Astrocyte (in vitro differentiated cells and primary cell): ENCODE results near the gene IGSF21. TPM values are rescaled to one million over a fixed set of nuclear protein-coding genes. Genes with fewer than 3 reads are reported as not detected.
A peak's percentile ranks its signal among the peaks of the same experiment; 100 is the strongest.

Experiments
- DNase-seq: peaks from one replicate; pipeline ENCODE4 v3.0.0-alpha.2; 2010; ENCODE audit warnings: low read depth
- FAIRE-seq: peaks from 2 replicates; lab custom pipeline; 2011; peaks lifted over from hg19 to GRCh38; lab: Jason Lieb, UNC
- H2AFZ ChIP-seq: 2 replicates; pipeline ENCODE4 v1.6.0; 2012; ENCODE audit warnings: low read depth, low read length, inconsistent platforms
- H3K27ac ChIP-seq: 2 replicates; pipeline ENCODE4 v1.5.1; 2011; ENCODE audit warnings: low read depth, low read length, inconsistent platforms
- H3K27me3 ChIP-seq: 2 replicates; pipeline ENCODE4 v1.6.0; 2011; ENCODE audit warnings: low read length, inconsistent platforms; ENCODE audit not compliant: insufficient read depth
- H3K36me3 ChIP-seq: 2 replicates; pipeline ENCODE4 v1.5.1; 2011; ENCODE audit warnings: low read length, inconsistent platforms; ENCODE audit not compliant: insufficient read depth
- H3K4me1 ChIP-seq: 2 replicates; pipeline ENCODE4 v1.5.1; 2011; ENCODE audit warnings: low read length, inconsistent platforms; ENCODE audit not compliant: insufficient read depth
- H3K4me2 ChIP-seq: 2 replicates; pipeline ENCODE4 v1.6.0; 2012; ENCODE audit warnings: low read length, inconsistent platforms
- H3K4me3 ChIP-seq: 2 replicates; pipeline ENCODE4 v1.5.1; 2011; ENCODE audit warnings: low read depth, mild to moderate bottlenecking, low read length, inconsistent platforms; ENCODE audit not compliant: insufficient read depth
- H3K79me2 ChIP-seq: 2 replicates; pipeline ENCODE4 v1.6.0; 2012; ENCODE audit warnings: mild to moderate bottlenecking, low read length, inconsistent platforms; ENCODE audit not compliant: insufficient read depth
- H3K9ac ChIP-seq: 2 replicates; pipeline ENCODE4 v1.6.0; 2012; ENCODE audit warnings: mild to moderate bottlenecking, low read length, inconsistent platforms
- H3K9me3 ChIP-seq: 2 replicates; pipeline ENCODE4 v1.5.1; 2012; ENCODE audit warnings: low read depth, mild to moderate bottlenecking, low read length, inconsistent platforms; ENCODE audit not compliant: insufficient read depth
- H4K20me1 ChIP-seq: 2 replicates; pipeline ENCODE4 v1.6.0; 2012; ENCODE audit warnings: low read length, inconsistent platforms; ENCODE audit not compliant: insufficient read depth
- H3K27ac Mint-ChIP-seq: one replicate; pipeline ENCODE4 v1.8.0; 2021; ENCODE audit warnings: mild to moderate bottlenecking, mixed read lengths; ENCODE audit not compliant: unreplicated experiment
- H3K27me3 Mint-ChIP-seq: one replicate; pipeline ENCODE4 v1.8.0; 2021; ENCODE audit warnings: low read depth, mixed read lengths; ENCODE audit not compliant: unreplicated experiment
- H3K36me3 Mint-ChIP-seq: one replicate; pipeline ENCODE4 v1.8.0; 2021; ENCODE audit warnings: low read depth, mixed read lengths; ENCODE audit not compliant: unreplicated experiment
- H3K4me1 Mint-ChIP-seq: one replicate; pipeline ENCODE4 v1.8.0; 2021; ENCODE audit warnings: low read depth, mixed read lengths; ENCODE audit not compliant: unreplicated experiment
- H3K4me3 Mint-ChIP-seq: one replicate; pipeline ENCODE4 v1.8.0; 2021; ENCODE audit warnings: mild to moderate bottlenecking, moderate library complexity, mixed read lengths; ENCODE audit not compliant: unreplicated experiment
- H3K9me3 Mint-ChIP-seq: one replicate; pipeline ENCODE4 v1.8.0; 2021; ENCODE audit warnings: mild to moderate bottlenecking, mixed read lengths; ENCODE audit not compliant: unreplicated experiment
- EZH2 ChIP-seq: IDR thresholded peaks from 2 replicates; pipeline ENCODE4 v1.6.1; 2012; ENCODE audit warnings: mild to moderate bottlenecking, low read length, inconsistent platforms; ENCODE audit not compliant: insufficient read depth
- total RNA-seq: library from RNA; stranded (reverse); gene quantifications from 2 replicates; pipeline ENCODE4 v1.2.1, GENCODE V29; 2021
- TF ChIP-seq, protein P1 (sequence below): IDR thresholded peaks from 2 replicates; pipeline ENCODE4 v1.5.1; 2011; ENCODE audit warnings: low read depth, mild to moderate bottlenecking, inconsistent platforms, low read length, moderate library complexity; ENCODE audit not compliant: insufficient read depth

The IGSF21 gene
- total RNA-seq, 1 donor from 2014 or later, result not detected

DNA sequence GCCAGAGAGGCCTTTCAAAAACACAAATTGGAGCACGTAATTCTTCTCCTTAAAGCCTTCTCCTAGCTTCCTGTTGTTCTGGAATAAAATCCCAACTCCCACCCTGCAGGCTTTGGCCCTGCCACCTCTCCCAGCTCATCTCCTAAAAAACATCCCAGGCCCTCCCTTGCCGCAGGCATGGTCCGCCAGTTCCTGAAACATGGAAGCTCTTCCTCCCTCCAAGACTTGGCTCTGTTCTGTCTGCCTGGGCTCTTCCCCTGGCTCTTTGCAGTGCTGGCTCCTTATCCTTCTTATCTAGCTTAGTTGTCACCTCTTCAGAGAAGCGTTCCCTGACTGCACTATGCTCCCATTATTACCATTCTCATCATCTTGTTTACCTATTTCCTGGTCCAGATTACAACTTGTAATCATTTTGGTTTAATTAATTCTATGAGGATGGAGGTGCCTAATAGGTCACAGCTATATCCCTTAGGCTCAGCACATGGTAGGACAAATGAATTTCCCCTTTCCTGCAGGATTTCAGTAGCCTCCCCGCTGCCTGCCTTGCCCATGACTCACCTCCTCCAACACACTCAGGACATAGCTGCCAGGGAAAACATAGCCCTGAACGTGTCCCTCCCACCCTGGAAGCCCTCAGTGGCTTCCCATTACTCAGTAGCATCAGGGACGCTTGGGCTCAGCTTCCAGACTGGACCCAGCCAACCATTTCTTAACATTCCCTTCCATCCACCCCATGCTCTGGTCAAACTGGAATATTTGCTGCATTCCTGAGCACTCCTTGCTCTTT, 15.7 kb upstream of the IGSF21 start:
- H3K9ac ChIP-seq, result no peak overlapping the region
- Mint-ChIP-seq H3K9me3 (no peaks in the 10 kb centered on the region), H3K4me3 (peak overlapping the region; percentile 28), H3K27me3 (peaks cover 36% of the 10 kb centered on the region), H3K36me3 (no peaks in the 10 kb centered on the region), H3K27ac (peak overlapping the region; percentile 79), H3K4me1 (peaks cover 15% of the 10 kb centered on the region)
- no peak overlapping the region for H2AFZ ChIP-seq
- no peaks in the 10 kb centered on the region for H3K9me3 ChIP-seq
- no peaks in the 10 kb centered on the region for H3K36me3 ChIP-seq
- H3K4me1 ChIP-seq, result peaks cover 5% of the 10 kb centered on the region
- peak; percentile 74 for DNase-seq
- FAIRE-seq, result peak; percentile 56
- no peaks in the 10 kb centered on the region for H3K79me2 ChIP-seq
- no peaks in the 10 kb centered on the region for H4K20me1 ChIP-seq
- no peaks in the 10 kb centered on the region for H3K27me3 ChIP-seq
- H3K27ac ChIP-seq, result no peak overlapping the region
- TF ChIP-seq, protein P1, sequence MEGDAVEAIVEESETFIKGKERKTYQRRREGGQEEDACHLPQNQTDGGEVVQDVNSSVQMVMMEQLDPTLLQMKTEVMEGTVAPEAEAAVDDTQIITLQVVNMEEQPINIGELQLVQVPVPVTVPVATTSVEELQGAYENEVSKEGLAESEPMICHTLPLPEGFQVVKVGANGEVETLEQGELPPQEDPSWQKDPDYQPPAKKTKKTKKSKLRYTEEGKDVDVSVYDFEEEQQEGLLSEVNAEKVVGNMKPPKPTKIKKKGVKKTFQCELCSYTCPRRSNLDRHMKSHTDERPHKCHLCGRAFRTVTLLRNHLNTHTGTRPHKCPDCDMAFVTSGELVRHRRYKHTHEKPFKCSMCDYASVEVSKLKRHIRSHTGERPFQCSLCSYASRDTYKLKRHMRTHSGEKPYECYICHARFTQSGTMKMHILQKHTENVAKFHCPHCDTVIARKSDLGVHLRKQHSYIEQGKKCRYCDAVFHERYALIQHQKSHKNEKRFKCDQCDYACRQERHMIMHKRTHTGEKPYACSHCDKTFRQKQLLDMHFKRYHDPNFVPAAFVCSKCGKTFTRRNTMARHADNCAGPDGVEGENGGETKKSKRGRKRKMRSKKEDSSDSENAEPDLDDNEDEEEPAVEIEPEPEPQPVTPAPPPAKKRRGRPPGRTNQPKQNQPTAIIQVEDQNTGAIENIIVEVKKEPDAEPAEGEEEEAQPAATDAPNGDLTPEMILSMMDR, result no peak
- no peak for TF ChIP-seq EZH2
- no peak overlapping the region for H3K4me3 ChIP-seq
- peak overlapping the region; percentile 27 for H3K4me2 ChIP-seq

DNA sequence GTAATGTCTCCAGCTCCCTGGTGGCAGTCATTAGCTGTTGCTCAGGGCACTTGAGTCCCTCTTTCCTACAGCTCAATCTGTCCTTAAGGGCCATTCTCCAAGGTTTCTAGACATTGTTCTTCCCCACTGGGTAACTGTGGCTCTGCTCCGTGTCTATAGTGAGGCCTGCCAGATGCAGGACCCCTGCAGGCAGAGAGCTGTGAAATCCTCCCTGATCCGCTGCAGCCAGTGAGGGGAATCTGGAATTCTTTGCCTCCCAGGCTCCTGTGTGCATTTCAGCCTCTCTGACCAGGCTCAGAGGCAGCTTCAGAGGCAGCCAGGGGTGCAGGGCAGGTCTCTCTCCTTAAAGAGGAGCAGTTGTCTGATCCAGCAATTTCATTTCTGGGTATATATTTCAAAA, 14.4 kb upstream of the IGSF21 start:
- Histone ChIP-seq H2AFZ (no peak overlapping the region), H4K20me1 (no peaks in the 10 kb centered on the region), H3K27me3 (no peaks in the 10 kb centered on the region), H3K4me3 (no peak overlapping the region), H3K27ac (no peak overlapping the region), H3K4me2 (no peak overlapping the region), H3K9ac (no peak overlapping the region), H3K79me2 (no peaks in the 10 kb centered on the region), H3K9me3 (no peaks in the 10 kb centered on the region), H3K36me3 (no peaks in the 10 kb centered on the region), H3K4me1 (peaks cover 5% of the 10 kb centered on the region)
- FAIRE-seq (no peak), DNase-seq (no peak)
- H3K27ac Mint-ChIP-seq, result no peak overlapping the region
- TF ChIP-seq, protein P1, result no peak
- TF ChIP-seq EZH2, result no peak
- H3K36me3 Mint-ChIP-seq, result no peaks in the 10 kb centered on the region
- peaks cover 37% of the 10 kb centered on the region for H3K27me3 Mint-ChIP-seq
- peaks cover 15% of the 10 kb centered on the region for H3K4me1 Mint-ChIP-seq
- H3K4me3 Mint-ChIP-seq, result no peak overlapping the region
- H3K9me3 Mint-ChIP-seq, result no peaks in the 10 kb centered on the region

DNA sequence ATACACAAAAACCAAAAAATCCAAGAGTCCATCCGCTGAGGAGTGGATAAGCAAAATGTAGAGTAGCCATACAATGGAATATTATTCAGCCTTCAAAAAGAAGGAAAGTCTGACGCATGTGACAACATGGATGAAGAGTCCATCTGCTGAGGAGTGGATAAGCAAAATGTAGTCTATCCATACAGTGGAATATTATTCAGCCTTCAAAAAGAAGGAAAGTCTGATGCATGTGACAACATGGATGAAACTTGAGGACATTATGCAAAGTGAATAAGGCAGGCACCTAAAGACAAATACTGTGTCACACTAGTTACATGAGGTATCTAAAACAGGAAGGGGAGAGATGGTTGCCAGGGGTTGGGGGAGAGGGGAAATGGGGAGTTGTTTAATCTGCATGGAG, 14.0 kb upstream of the IGSF21 start:
- Mint-ChIP-seq H3K36me3 (no peaks in the 10 kb centered on the region), H3K9me3 (no peaks in the 10 kb centered on the region), H3K4me1 (peaks cover 15% of the 10 kb centered on the region), H3K27ac (no peak overlapping the region), H3K4me3 (no peak overlapping the region), H3K27me3 (peaks cover 39% of the 10 kb centered on the region)
- no peaks in the 10 kb centered on the region for H3K36me3 ChIP-seq
- H3K27ac ChIP-seq, result no peak overlapping the region
- no peaks in the 10 kb centered on the region for H3K27me3 ChIP-seq
- TF ChIP-seq EZH2, result no peak
- no peak overlapping the region for H3K4me3 ChIP-seq
- FAIRE-seq (no peak), DNase-seq (no peak)
- H2AFZ ChIP-seq, result no peak overlapping the region
- H4K20me1 ChIP-seq, result no peaks in the 10 kb centered on the region
- H3K4me1 ChIP-seq, result peaks cover 5% of the 10 kb centered on the region
- H3K9me3 ChIP-seq, result no peaks in the 10 kb centered on the region
- no peak overlapping the region for H3K4me2 ChIP-seq
- H3K9ac ChIP-seq, result no peak overlapping the region
- no peaks in the 10 kb centered on the region for H3K79me2 ChIP-seq
